Left lung (tissue), 10 donors: ENCODE data around the gene CCDC116. TPM values are rescaled to one million over a fixed set of nuclear protein-coding genes. Genes with fewer than 3 reads are reported as not detected.
A peak's percentile ranks its signal among the peaks of the same experiment; 100 is the strongest.
"Not testable (repeated sequence)": the region's sequence is repeated elsewhere in the genome, so short reads cannot be mapped to it uniquely, and the experiment has no call there.

Experiments used
- ATAC-seq: fragments of 200-7000 bp; cut with Tn5 transposase; one replicate; pipeline ENCODE4 v1.9.1; 2020; ENCODE audit warnings: moderate library complexity
- DNase-seq, 4 donors: peaks; one replicate each; pipeline ENCODE4 v3.0.0-alpha.2; 2013 to 2020
- H3K27ac ChIP-seq, 2 donors: fragments of 200-600 bp; sonication (generic) in 1 of 2; one replicate each; pipeline versions ENCODE4 v1.5.0 to v1.8.0; 2020 to 2021
- H3K27me3 ChIP-seq, 2 donors: fragments of 200-600 bp; sonication (generic) in 1 of 2; one replicate each; pipeline versions ENCODE4 v1.5.0 to v1.8.0; 2020 to 2021
- H3K36me3 ChIP-seq, 2 donors: fragments of 200-600 bp; sonication (generic) in 1 of 2; one replicate each; pipeline versions ENCODE4 v1.5.0 to v1.8.0; 2020 to 2021
- H3K4me1 ChIP-seq, 2 donors: fragments of 200-600 bp; one replicate each; pipeline ENCODE4 v1.8.0; 2021
- H3K4me3 ChIP-seq, 2 donors: fragments of 200-600 bp; sonication (generic) in 1 of 2; one replicate each; pipeline versions ENCODE4 v1.5.0 to v1.8.0; 2020 to 2021; ENCODE audit warnings: mild to moderate bottlenecking in 1 of 2
- H3K9me3 ChIP-seq, 2 donors: fragments of 200-600 bp; sonication (generic) in 1 of 2; one replicate each; pipeline versions ENCODE4 v1.5.0 to v1.8.0; 2020 to 2021
- CTCF ChIP-seq, 2 donors: fragments of 200-600 bp; sonication (generic) in 1 of 2; IDR thresholded peaks; one replicate each; pipeline versions ENCODE4 v1.5.0 to v1.8.0; 2021; ENCODE audit warnings: antibody characterized with exemption in 2 of 2
- intact Hi-C, 2 donors: fragments of 100-400 bp; cut with DNase I; formaldehyde crosslinking; loops; one replicate each; pipeline versions ENCODE4 v1.11.2 to v1.14.2; 2022
- polyA plus RNA-seq, 6 donors: library from polyadenylated mRNA; unstranded; fragments of 120-200 nt; gene quantifications; one replicate each; pipeline ENCODE4 v1.2.1, GENCODE V29; 2013; ENCODE audit not compliant: insufficient read length in 6 of 6
- total RNA-seq, 2 donors: library from RNA; stranded (reverse); fragmentation: NEBNext Ultra II Directional; extraction: Animal tissue kit (Norgen Biotek cat#: 25700); gene quantifications; one replicate each; pipeline ENCODE4 v1.2.1, GENCODE V29; 2021
- donor health status: DM: no; HTN: yes; CAD: no.
- donor health status: DM: no; HTN: no; CAD: no.

Gene CCDC116
- total and polyA plus RNA-seq, 8 donors = 0.26 to 1.1 (median 0.85) TPM

GRCh38 chr22:21643533-21644357 lies 11.2 kb downstream of the CCDC116 start:
- Histone ChIP-seq H3K36me3 (peaks cover 0 to 48% of the 10 kb centered on the region in 2 donors), H3K27ac (no peak overlapping the region), H3K27me3 (no peaks in the 10 kb centered on the region), H3K4me3 (peak overlapping the region in 1 of 2 donors; percentile 83), H3K9me3 (no peaks in the 10 kb centered on the region), H3K4me1 (peaks cover 7 to 39% of the 10 kb centered on the region in 2 donors)
- TF ChIP-seq CTCF (IDR thresholded peaks at IDR 0.05) = no peak
- ATAC-seq = no peak
- DNase-seq = no peak
- intact Hi-C loops = no loop called here

DNA sequence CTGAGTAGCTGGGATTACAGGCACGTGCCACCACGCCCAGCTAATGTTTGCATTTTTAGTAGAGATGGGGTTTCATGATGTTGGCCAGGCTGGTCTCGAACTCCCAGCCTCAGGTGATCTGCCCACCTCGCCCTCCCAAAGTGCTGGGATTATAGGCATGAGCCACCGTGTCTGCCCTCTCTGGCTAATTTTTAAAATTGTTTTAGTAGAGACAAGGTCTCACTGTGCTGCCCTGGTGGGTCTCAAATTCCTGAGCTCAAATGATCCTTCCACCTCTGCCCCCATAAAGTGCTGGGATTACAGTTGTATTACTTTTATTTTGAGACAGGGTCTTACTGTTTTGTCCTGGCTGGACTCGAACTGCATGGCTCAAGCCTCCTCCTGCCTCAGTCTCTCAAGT lies 13.0 kb downstream of the CCDC116 start:
- H3K27ac ChIP-seq, DNase-seq, intact Hi-C loops, ATAC-seq, H3K9me3 ChIP-seq, H3K27me3 ChIP-seq, H3K4me3 ChIP-seq: not testable (repeated sequence)
- Histone ChIP-seq H3K4me1 (peaks cover 7 to 39% of the 10 kb centered on the region in 2 donors), H3K36me3 (peaks cover 0 to 60% of the 10 kb centered on the region in 2 donors)

- Histone ChIP-seq H3K4me3 (no peak overlapping the region), H3K4me1 (peaks cover 14 to 42% of the 10 kb centered on the region in 2 donors), H3K27me3 (no peaks in the 10 kb centered on the region), H3K36me3 (peaks cover 0 to 60% of the 10 kb centered on the region in 2 donors), H3K27ac (no peak overlapping the region), H3K9me3 (no peaks in the 10 kb centered on the region)
- DNase-seq (peak in 3 of 4 donors; percentile 65 to 85 (median 70)), ATAC-seq (peak; percentile 43)
- peak; percentile 61 to 80 for TF ChIP-seq CTCF (IDR thresholded peaks at IDR 0.05)
- intact Hi-C loops = no loop called here
Observed at GRCh38 chr22:21646608-21647590, 14.3 kb downstream of the CCDC116 start.

DNA sequence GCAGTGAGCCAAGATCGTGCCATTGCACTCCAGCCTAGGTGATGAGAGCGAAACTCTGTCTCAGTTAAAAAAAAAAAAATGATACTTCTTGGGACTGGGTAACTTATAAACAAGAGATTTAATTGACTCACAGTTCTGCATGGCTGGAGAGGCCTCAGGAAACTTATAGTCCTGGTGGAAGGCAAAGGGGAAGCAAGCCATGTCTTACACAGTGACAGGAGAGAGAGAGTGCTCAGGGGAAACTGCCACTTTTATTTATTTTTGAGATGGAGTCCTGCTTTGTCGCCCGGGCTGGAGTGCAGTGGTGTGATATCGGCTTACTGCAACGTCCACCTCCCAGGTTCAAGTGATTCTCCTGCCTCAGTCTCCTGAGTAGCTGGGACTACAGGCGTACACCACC lies 17.7 kb downstream of the CCDC116 start:
- TF ChIP-seq CTCF (IDR thresholded peaks at IDR 0.05) = no peak
- no peak overlapping the region for H3K4me3 ChIP-seq
- H3K36me3 ChIP-seq = peaks cover 0 to 41% of the 10 kb centered on the region in 2 donors
- ATAC-seq (no peak), DNase-seq (no peak)
- peaks cover 0 to 7% of the 10 kb centered on the region in 2 donors for H3K27me3 ChIP-seq
- no peaks in the 10 kb centered on the region for H3K9me3 ChIP-seq
- intact Hi-C loops = no loop called here
- no peak overlapping the region for H3K27ac ChIP-seq
- H3K4me1 ChIP-seq = peaks cover 7 to 36% of the 10 kb centered on the region in 2 donors

DNA sequence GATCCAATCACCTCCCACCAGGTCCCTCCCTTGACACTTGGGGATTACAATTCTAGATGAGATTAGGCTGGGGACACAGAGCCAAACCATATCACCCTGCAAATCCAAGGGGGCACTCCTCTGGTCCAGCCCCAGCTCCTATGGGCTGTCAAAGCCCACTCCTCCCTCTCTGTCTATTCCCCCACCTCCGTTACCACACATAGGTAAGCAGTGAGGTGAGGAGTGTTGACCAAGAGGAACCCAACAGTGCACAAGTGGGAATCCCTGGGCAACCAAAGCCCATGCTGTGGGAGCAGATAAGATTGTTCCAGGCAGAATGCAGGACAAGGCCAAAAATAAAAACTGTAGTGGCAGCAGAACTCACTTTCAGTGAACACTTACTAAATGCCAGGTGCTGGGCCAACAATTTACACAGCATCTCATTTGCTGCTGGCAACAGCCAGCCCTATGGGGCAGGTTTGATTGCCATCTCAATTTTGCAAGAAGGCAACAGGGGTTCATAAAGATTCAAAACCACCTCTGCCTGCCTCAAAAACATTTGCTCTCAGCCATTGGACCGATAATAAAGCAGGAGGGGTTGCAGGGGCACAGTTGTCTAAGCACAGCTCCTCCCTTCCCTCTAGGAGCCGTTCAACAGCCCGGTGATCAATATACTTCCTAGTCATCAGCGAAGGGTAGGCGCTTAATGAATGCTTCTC lies 18.4 kb downstream of the CCDC116 start:
- Histone ChIP-seq H3K4me1 (peaks cover 7 to 36% of the 10 kb centered on the region in 2 donors), H3K27ac (peak overlapping the region in 1 of 2 donors; percentile 40), H3K27me3 (peaks cover 0 to 7% of the 10 kb centered on the region in 2 donors), H3K4me3 (peak overlapping the region; percentile 59 to 70), H3K9me3 (no peaks in the 10 kb centered on the region), H3K36me3 (peaks cover 0 to 34% of the 10 kb centered on the region in 2 donors)
- intact Hi-C loops = no loop called here
- DNase-seq = no peak
- TF ChIP-seq CTCF (IDR thresholded peaks at IDR 0.05) = no peak
- ATAC-seq = no peak
